ENCODE measurements around the gene SKAP2.
"Not testable (repeated sequence)": the region's sequence is repeated elsewhere in the genome, so short reads cannot be mapped to it uniquely, and the experiment has no call there.

SKAP2 gene

GRCh38 chr7:26857506-26858240, 6.7 kb downstream of the SKAP2 start:
- no peak for DNase-seq (ENCODE audit: low read depth in 3 of 3)

DNA sequence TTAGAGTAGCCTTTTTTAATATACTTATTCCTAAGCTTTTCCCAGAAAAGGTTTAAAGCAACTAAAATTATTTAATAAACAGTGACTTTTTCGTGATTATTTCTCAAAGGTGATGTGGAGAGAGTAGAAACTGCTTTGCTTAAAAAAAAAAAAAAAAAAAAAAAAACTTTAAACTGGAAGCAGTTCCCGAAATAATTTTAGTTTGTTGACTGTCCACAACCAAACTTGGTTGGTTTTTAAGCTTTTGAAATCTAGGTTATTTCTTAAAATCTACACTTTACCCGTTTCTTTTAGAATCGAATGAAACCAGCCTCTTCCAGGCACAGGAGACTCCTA, 7.3 kb downstream of the SKAP2 start:
- no peak for DNase-seq (ENCODE audit: low read depth in 3 of 3)

DNA sequence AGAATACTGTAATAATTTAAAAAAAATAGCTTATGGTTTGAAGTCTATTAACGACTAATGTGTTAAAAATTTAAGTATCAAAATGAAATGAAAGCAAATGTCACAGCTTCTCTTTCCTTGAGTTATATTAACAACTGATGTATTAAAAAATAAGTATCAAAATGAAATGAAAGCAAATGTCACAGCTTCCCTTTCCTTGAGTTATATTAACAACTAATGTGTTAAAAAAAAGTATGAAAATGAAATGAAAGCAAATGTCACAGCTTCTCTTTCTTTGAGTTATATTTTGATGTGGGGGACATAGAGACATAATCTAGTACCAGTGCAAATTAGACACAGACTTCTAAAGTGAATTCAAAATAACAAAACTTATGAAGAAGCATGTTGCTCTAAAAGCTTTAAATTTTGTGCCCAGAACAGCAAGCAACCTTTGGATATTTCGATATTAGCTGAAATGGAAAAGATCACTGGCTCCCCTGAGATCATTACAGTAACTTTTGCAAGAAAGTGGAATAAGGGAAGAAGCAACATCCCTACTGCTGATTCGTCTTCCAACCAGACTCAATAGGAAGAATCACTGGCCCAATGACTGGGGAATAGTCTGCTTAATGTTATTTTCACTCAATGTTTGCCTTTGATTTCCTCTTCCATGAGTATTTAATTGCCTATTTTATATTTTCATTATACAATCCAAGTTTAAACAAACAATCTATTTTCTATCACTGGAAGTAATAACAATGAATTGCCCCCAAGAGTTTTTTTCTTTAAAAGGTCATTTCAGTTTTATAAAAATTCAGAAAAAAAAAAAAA, 8.0 kb downstream of the SKAP2 start:
- no peak for DNase-seq (ENCODE audit: low read depth in 3 of 3)

DNA sequence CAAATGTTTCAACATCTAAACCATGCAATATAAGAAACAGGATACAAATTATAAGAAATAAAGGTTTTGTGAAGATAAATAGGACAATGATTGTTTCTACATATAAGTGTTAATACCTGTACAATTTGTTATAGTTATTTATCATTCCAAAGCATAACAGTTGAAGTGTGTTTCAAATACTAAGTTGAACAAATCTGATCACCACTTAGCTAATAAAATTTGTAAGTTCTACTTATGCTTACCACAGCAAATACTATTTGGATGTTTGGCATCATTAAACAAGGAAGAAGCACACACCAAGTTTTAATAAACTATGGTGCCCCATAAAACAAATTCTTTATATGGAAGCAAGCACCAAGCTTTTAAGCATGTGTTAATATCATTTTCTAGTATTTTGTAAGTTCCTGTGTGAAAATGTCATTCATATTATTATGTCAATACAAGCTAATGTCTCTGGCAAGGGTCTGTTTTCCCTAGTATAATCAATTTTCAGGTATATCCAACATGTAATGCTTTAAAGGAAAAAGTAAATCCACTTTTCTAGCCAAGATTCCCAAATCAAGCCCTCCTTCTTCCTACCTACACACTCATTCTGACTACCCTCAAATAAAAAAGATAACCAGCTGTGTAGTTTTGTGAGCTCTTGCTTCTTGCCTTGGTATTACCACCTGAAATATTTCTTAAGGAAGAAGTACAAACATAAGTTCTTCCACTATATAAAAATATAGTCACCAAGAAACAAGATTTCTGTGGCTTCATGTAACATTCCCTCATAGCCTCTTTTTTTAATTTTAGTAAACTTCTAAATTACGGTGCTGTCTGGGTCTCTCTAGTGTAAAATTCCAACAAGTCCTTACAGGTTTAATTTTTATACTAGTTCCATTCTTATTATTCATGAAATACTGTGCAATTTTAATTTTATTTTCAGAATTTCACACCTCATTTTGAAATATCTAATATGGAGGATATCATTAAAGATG, 9.2 kb downstream of the SKAP2 start:
- DNase-seq (ENCODE audit: low read depth in 3 of 3): no peak

- no peak for DNase-seq (ENCODE audit: low read depth in 3 of 3)
Measured at GRCh38 chr7:26853788-26854393, 10.5 kb downstream of the SKAP2 start.

DNA sequence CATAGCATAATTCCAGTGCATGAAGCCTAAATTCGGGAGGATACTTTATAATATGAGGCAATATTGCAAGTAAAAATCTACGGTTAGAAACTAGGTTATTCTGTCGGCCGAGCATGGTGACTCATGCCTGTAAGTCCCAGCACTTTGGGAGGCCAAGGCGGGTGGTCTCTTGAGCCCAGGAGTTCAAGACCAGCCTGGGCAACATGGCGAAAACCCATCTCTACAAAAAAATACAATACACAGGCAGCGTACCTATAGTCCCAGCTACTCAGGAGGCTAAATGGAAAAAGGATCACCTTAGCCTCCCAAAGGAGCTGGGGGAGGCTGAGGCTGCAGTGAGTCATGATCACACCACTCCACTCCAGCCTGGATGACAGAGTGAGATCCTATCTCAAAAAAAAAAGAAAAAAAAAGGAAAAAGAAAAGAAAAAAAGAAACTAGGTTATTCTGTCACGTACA, 14.2 kb downstream of the SKAP2 start:
- DNase-seq (ENCODE audit: low read depth in 3 of 3): no peak

- DNase-seq (ENCODE audit: low read depth in 3 of 3): no peak
Measured at GRCh38 chr7:26843705-26844104, 20.7 kb downstream of the SKAP2 start.

DNA sequence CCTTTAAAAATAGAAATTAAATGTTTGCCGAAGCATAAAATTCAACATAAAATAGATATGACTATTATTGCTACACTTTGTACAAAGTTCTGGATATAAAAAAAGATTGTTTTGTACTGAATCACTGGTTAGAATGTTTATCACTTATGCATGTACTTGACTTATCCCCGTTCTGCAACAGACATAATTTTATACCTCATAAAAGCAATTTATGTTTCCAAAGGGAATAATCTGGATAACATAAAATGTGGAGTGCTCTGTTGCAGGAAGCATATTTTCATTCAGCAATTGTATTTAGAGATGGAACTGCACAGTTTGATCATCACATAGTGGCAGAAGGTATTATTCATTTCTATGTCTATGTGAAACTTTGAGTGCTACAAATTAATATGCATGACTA, 21.5 kb downstream of the SKAP2 start:
- DNase-seq (ENCODE audit: low read depth in 3 of 3): no peak

GRCh38 chr7:26841003-26841739, 23.2 kb downstream of the SKAP2 start:
- no peak for DNase-seq (ENCODE audit: low read depth in 3 of 3)

DNA sequence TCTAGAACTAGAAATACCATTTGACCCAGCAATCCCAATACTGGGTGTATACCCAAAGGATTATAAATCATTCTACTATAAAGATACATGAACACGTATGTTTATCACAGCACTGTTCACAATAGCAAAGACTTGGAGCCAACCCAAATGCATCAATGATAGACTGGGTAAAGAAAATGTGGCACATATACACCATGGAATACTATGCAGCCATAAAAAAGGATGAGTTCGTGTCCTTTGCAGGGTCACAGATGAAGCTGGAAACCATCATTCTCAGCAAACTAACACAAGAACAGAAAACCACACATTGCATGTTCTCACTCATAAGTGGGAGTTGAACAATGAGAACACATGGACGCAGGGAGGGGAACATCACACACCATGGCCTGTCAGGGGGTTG, 27.6 kb downstream of the SKAP2 start:
- not testable (repeated sequence) for DNase-seq (ENCODE audit: low read depth in 3 of 3)

- no peak for DNase-seq (ENCODE audit: low read depth in 3 of 3)
Measured at GRCh38 chr7:26815426-26815825, 49.0 kb downstream of the SKAP2 start.

DNA sequence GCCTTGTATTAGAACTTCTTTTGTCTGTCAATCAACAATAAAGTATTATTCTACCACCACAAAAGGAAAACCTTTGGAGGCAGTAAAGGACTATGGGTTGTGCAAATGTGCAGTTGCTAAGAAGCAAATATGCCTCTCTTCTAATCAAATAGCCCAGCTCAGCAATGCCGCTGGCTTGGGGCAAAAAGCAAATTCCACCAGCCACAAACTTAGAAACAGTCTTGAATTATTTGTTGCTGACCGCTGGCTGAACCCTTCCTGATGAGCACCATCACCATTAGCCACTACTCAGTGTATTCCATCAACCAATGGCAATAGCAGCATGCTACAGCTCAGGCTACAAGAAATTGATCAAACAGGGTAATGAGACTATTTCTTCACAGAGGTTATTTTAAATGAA, 51.0 kb downstream of the SKAP2 start:
- no peak for DNase-seq (ENCODE audit: low read depth in 3 of 3)

DNA sequence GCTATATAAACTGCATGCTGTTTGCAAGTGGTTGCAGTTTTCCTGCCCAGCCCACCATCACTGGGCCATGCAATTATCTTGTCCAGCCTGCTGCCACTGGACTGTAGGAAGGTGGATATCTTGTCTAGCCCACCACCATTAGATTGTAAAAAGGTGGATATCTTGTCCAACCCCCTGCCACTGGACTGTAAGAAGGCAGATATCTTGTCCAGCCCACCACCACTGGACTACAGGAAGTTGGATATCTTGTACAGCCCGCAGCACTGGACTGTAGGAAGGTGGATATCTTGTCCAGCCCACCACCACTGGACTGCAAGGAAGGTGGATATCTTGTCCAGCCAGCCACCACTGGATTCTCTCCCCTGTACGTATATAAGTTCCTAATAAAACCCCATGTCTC, 69.8 kb downstream of the SKAP2 start:
- no peak for DNase-seq (ENCODE audit: low read depth in 3 of 3)

- DNase-seq (ENCODE audit: low read depth in 3 of 3): no peak
Measured at GRCh38 chr7:26792576-26792975, 71.8 kb downstream of the SKAP2 start.

GRCh38 chr7:26792006-26792405, 72.4 kb downstream of the SKAP2 start:
- no peak for DNase-seq (ENCODE audit: low read depth in 3 of 3)

GRCh38 chr7:26789481-26790184, 74.8 kb downstream of the SKAP2 start:
- DNase-seq (ENCODE audit: low read depth in 3 of 3): no peak

- no peak for DNase-seq (ENCODE audit: low read depth in 3 of 3)
Measured at GRCh38 chr7:26787701-26788100, 76.7 kb downstream of the SKAP2 start.

GRCh38 chr7:26784118-26784517, 80.3 kb downstream of the SKAP2 start:
- no peak for DNase-seq (ENCODE audit: low read depth in 3 of 3)

DNA sequence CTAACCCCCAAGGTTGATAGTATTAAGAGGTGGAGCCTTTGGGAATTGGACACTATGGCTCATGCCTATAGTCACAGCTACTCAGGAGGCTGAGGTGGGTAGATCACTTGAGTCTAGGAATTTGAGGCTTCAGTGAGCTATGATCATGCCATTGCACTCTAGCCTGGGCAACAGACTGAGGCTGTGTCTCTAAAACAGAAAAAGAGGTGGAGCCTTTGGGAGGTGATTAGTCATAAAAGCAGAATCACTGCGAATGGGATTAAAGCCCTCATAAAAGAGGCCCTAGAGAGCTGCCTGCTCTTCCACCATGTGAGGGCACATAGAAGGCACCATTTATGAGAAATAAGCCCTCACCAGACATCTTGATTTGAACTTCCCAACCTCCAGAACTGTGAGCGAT, 81.9 kb downstream of the SKAP2 start:
- no peak for DNase-seq (ENCODE audit: low read depth in 3 of 3)

DNA sequence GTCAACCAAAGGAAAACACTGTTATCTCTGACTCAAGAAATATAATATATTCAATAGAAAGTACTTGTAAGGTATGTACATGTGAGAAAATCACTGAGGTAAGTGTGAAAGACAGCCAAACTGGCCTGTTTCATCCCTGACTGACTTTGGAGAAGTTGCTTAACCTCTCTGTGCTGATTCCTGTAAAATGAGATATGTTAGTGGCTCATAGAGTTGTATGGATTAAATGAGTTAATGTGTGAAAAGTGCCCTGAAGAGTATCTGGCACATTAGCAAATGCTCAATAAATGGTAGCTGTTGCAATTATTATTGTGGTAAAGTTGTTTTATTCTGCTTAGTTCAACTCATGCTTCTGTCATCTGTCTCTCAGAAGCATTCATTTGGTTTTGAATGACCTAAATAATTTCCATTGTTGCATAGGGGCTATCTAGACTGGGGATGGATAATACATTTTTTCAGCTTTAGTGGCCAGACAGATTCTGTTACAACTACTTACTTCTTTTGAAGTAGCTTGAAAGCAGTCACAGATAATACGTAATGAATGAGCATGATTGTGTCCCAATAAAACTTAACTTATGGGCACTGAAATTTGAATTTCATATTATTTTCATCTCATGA, 84.3 kb downstream of the SKAP2 start:
- DNase-seq (ENCODE audit: low read depth in 3 of 3): no peak
